DMS79 treated with DMSO at 0.1 percent for 48 hours (cell line): ENCODE measurements around the gene NR2F1-AS1.
A peak's percentile ranks its signal among the peaks of the same experiment; 100 is the strongest.

Experiments
- DNase-seq: peaks from one replicate; lab custom pipeline; 2025; lab: John Stamatoyannopoulos, UW

NR2F1-AS1 gene

GRCh38 chr5:93589152-93589828 lies 8.3 kb upstream of the NR2F1-AS1 start:
- peak; percentile 18 for DNase-seq

- peak; percentile 25 for DNase-seq
These were observed 7.5 kb upstream of the NR2F1-AS1 start for GRCh38 chr5:93588352-93589151.

- DNase-seq, result peak; percentile 30
These were observed 6.8 kb upstream of the NR2F1-AS1 start for GRCh38 chr5:93587597-93588351.

DNA sequence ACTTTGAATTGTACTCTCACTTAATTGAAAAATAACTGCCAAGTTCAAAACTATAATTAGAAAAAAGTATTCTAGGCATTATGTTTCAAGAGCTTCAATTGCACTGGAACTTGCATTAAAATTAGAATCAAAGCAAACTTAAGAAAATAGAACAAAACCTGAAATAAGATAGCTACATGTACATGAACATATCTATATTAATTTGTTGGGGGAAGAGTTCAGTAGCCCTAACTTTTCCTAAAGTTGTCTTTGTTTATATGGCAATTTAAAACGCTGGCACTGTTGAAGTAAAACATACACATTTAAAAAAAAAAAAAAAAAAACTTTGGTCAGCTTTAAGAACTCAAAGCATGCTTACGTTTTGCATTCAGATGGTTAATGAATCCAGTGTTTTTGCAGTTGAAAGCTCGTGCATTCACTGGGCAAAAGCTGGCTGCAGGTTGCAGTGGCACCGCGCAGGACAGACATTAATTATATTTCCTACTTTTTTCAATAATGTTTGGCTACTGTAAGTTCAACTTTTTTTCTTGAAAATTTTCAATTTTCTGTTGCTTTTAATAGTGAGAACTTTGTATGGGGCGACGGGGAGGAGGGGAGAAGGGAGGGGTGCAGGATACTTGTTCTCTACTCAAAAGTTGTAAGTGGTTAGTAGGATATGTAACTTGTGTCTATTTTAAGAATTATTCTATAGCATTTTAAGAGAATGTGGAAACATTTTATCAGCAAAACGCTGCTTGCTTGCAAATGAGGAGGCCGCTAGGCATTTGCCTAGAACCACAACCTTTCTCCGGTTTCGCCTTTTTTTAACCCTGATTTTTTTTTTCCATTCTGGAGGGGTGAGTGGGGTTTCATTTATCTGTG lies 5.9 kb upstream of the NR2F1-AS1 start:
- DNase-seq, result peak; percentile 12

DNA sequence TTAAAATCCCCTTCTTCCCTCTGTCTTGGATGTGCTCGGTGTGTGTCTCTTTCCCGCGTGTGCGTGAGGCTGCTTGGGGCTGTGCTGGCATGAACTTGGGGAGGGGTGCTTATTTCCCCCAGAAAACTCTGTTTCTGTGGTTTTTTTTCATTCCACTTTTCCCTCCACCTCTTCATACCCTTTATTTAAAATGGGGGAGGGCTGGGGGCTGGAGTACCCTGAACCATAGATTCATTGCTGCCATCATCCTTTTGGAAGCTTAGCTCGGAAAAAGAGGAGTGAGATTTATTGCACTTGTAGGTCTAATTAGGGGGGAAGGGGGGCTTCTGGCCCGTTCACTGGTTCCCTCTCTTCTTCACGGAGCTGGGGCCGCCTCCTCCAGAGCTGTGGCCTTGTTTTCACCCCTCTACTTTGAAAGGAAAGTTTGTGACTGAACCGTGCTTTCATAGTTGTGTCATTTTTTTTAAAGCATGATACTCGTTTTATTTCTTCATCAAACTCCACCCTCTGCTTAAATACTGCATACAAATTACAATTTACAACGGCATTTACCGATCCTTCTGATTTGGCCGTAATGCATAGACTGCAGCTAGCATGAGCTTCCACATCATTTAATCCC lies 4.9 kb upstream of the NR2F1-AS1 start:
- peak; percentile 19 for DNase-seq

DNA sequence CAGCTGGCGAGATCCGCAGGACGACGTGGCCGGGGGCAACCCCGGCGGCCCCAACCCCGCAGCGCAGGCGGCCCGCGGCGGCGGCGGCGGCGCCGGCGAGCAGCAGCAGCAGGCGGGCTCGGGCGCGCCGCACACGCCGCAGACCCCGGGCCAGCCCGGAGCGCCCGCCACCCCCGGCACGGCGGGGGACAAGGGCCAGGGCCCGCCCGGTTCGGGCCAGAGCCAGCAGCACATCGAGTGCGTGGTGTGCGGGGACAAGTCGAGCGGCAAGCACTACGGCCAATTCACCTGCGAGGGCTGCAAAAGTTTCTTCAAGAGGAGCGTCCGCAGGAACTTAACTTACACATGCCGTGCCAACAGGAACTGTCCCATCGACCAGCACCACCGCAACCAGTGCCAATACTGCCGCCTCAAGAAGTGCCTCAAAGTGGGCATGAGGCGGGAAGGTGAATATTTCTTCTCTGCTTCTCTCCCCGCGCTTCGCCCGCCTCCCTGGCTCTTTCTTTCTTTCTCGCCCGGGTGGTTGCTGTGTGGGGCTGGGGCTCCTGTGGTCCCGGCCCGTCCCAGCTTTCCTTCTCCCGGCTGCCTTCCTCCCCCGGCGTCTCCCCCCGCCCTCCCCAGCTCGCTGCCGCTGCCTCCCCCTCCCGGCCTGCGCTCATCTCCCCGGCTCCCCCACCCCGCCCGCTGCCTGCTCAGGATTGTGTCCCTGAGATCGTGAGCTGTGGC lies 4.2 kb upstream of the NR2F1-AS1 start:
- peak; percentile 16 for DNase-seq

DNA sequence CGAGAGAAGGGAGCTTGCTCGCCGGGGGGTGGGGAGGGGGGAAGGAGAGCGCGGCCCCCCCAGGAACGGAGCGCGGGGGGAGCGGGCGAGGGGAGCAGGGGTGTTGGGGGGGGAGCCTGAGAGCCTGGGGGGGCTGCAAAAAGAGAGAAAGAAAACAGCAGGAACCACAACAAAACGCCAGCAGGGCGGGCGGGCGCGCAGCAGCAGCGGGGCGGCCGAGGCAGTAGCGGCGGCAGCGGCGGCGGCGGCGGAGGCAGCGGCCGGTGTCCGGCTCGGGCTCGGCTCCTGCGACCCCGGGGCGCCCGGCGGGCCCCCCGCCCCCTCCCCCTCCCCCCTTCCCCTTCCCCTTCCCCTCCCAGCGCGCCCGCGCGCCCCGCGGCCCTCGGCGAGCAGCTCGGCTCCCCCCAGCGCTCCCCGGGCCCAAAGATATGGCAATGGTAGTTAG lies 3.6 kb upstream of the NR2F1-AS1 start:
- no peak for DNase-seq

GRCh38 chr5:93583768-93584595 lies 3.0 kb upstream of the NR2F1-AS1 start:
- peak; percentile 42 for DNase-seq

DNA sequence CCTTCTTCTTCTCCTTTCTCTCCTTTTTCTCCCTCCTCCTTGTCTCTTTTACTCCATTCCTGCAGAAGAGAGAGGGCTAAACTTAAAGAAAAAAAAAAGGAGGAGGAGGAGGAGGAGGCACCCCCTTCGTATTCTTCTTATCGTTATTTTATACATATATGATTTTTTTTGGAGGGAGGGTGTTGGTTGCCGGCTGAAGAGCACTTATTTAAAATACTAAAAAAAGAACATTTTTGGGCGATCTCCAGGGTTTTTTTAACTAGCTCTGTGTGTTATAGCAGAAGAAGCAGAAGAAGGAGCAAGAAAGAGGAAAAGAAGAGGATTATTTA lies 2.4 kb upstream of the NR2F1-AS1 start:
- no peak for DNase-seq

- peak; percentile 94 for DNase-seq
These were observed 1.8 kb upstream of the NR2F1-AS1 start, which contains the start of gene NR2F1 for GRCh38 chr5:93582677-93583438. Gene NR2F1 (plus strand): TSS chr5:93583222. CDS start chr5:93585024, 1,802 bp downstream.

GRCh38 chr5:93582167-93582462 lies 1.1 kb upstream of the NR2F1-AS1 start:
- DNase-seq, result no peak

DNA sequence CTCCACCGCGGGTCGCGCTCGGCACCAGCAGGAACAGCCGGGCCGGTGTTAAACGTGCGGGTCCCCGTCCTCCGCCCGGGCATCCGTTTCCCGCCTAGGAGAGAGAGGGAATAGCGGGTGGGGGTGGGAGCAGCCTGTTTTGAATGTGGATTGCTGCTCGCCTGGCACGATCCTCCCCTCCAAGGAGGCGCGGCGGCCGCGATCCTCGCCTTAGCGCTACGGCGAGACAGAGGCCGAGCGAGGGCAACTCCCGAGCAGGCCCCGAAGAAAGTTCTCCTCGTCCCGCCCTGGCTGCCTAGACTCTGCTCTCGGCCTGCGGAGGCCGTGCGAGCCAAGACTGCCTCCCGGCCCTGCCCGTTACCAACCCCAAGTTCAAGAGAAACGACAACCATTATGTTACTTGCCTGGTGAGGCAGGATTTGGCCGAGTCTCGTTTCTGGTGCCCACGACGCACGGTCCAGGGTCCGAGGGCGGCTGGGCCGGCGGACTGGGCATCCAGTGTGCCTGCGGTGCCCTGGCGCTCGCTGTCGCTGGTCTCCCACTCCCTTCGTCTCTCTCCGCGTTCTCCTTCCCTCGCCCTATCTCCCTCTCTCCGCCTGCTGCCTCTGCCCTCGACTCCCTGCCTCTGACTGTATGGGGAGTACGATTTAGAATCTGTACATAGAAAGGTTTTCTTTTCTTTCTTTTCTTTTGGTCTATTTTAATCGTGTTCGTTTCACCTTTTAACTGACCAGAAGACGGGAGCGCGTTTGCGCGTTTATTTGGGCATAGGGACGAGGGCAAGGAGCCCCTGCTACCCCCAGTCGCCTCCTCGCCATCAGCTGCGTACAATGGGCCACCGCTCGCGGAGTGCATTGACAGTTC lies 724 bp downstream of the NR2F1-AS1 start:
- DNase-seq, result peak; percentile 56

DNA sequence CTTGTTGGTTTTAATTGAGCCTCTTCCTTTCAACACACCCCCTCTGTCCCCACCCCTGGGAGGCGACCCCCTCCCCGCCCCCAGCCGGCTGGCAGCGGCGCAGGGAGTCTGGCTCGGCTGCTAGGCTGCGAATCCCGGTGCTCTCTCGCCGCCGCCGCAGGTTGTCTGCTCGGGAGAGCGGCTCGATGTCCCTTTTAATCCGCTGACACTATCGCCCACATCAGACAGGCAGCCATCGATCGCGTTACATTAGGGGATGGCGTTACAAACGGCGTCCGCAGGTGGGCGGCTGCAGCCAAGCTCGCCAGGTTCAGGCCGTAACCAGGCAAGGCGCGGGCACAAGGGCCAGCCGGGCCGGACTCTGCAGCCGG lies 1.3 kb downstream of the NR2F1-AS1 start:
- DNase-seq, result peak; percentile 35

GRCh38 chr5:93578813-93579691 lies 2.0 kb downstream of the NR2F1-AS1 start:
- DNase-seq, result peak; percentile 39

DNA sequence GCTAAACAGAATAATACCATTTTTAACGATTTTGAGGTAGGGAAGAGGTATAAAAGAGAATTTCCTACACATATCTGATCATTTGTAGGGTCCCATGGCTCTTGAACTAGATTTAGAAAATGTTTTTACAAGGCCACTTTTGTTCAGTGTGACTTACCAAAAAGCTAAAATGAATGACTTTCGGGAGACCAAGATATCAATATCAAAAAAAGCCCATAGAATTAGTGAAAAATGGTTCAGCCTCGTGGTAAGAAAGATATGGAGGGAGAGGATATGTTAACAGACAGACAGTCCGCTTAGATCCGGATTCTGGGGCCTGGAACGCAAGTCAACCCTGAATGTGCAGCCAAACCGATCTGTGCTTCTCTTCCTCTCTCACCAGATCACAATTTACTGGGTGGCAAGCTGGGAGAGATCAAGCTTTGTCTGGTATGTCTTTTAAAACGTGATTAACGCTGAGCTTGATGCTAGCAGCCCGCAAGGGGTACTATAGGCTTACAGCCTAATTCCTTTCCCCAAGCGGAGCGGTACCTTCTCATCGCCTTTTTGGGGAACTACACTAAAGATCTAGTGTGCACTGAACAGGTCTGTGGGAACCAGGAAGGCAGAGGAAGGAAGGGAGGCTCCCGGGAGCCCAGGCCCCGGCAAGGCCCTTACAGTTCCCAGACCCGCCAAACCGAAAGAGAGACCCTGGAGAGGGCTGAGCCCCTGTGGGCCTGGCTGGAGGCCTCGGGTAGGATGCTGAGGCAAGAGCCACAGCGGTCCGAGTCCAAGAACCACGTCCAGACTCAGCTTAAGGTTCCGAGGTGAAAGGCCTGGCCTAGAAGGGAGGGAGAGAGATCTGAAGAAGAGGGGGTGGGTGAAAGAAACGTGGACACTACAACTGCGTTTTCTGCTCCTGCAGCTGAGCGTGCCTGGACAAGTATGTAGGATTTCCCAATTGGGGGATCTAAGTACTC lies 2.9 kb downstream of the NR2F1-AS1 start:
- no peak for DNase-seq
